ENCODE results near the gene ANAPC7.
"Not testable (repeated sequence)": the region's sequence is repeated elsewhere in the genome, so short reads cannot be mapped to it uniquely, and the experiment has no call there.

Gene ANAPC7

GRCh38 chr12:110403146-110403975 is at the start of gene ANAPC7:
TSS of gene ANAPC7 (minus strand) at chr12:110403708. CDS start at chr12:110403627, 81 bp downstream.
- peaks cover 35% of the 10 kb centered on the region for H3K36me3 ChIP-seq
- peak within 1 kb of the TSS; percentile 97 for H3K9ac ChIP-seq
- H3K27ac ChIP-seq, result peak within 1 kb of the TSS; percentile 99
- peaks cover 20% of the 10 kb centered on the region for H4K20me1 ChIP-seq
- H3K4me1 ChIP-seq, result peaks cover 19% of the 10 kb centered on the region
- no peak for TF ChIP-seq Cebpa-rat (IDR thresholded peaks at IDR 0.05)
- H3K4me3 ChIP-seq, result peak within 1 kb of the TSS; percentile 93
- peak within 1 kb of the TSS; percentile 92 for H3K4me2 ChIP-seq
- no peaks in the 10 kb centered on the region for H3K9me3 ChIP-seq
- H3K27me3 ChIP-seq, result no peaks in the 10 kb centered on the region

- TF ChIP-seq Cebpa-rat (IDR thresholded peaks at IDR 0.05), result no peak
- Histone ChIP-seq H3K36me3 (peaks cover 65% of the 10 kb centered on the region), H3K4me2 (no peak overlapping the region), H3K9me3 (no peaks in the 10 kb centered on the region), H3K9ac (no peak overlapping the region), H3K27me3 (no peaks in the 10 kb centered on the region), H3K4me1 (peaks cover 44% of the 10 kb centered on the region), H3K4me3 (no peak overlapping the region), H3K27ac (no peak overlapping the region), H4K20me1 (peaks cover 32% of the 10 kb centered on the region)
Observed at GRCh38 chr12:110451263-110451662, 47.8 kb upstream of the ANAPC7 start.

GRCh38 chr12:110449799-110450497 is 46.4 kb upstream of the ANAPC7 start, which contains the start of gene ARPC3:
TSS of gene ARPC3 (minus strand) at chr12:110450337. CDS start at chr12:110450260, 77 bp downstream.
- peaks cover 46% of the 10 kb centered on the region for H4K20me1 ChIP-seq
- peak within 1 kb of the TSS; percentile 97 for H3K9ac ChIP-seq
- H3K4me3 ChIP-seq, result peak within 1 kb of the TSS; percentile 86
- no peaks in the 10 kb centered on the region for H3K9me3 ChIP-seq
- peaks cover 31% of the 10 kb centered on the region for H3K4me1 ChIP-seq
- H3K27ac ChIP-seq, result peak within 1 kb of the TSS; percentile 98
- peaks cover 68% of the 10 kb centered on the region for H3K36me3 ChIP-seq
- no peaks in the 10 kb centered on the region for H3K27me3 ChIP-seq
- peak within 1 kb of the TSS; percentile 93 for H3K4me2 ChIP-seq
- TF ChIP-seq Cebpa-rat (IDR thresholded peaks at IDR 0.05), result no peak

- Histone ChIP-seq H3K27ac (no peak overlapping the region), H3K9ac (no peak overlapping the region), H4K20me1 (peaks cover 85% of the 10 kb centered on the region), H3K9me3 (no peaks in the 10 kb centered on the region), H3K4me1 (peaks cover 23% of the 10 kb centered on the region), H3K36me3 (peaks cover 89% of the 10 kb centered on the region), H3K27me3 (no peaks in the 10 kb centered on the region), H3K4me3 (no peak overlapping the region), H3K4me2 (no peak overlapping the region)
- TF ChIP-seq Cebpa-rat (IDR thresholded peaks at IDR 0.05), result no peak
Observed at GRCh38 chr12:110444455-110444854, 40.9 kb upstream of the ANAPC7 start.

- no peak overlapping the region for H3K9ac ChIP-seq
- H3K27me3 ChIP-seq, result no peaks in the 10 kb centered on the region
- H3K9me3 ChIP-seq, result no peaks in the 10 kb centered on the region
- no peaks in the 10 kb centered on the region for H3K4me1 ChIP-seq
- no peak overlapping the region for H3K27ac ChIP-seq
- H3K4me3 ChIP-seq, result no peak overlapping the region
- H3K36me3 ChIP-seq, result peaks cover 77% of the 10 kb centered on the region
- H4K20me1 ChIP-seq, result peaks cover 13% of the 10 kb centered on the region; the same call in 1 of the 2 replicates
- TF ChIP-seq Cebpa-rat (IDR thresholded peaks at IDR 0.05), result no peak
- no peak overlapping the region for H3K4me2 ChIP-seq
Observed at GRCh38 chr12:110436231-110436630, 32.7 kb upstream of the ANAPC7 start.

- peaks cover 35% of the 10 kb centered on the region for H3K36me3 ChIP-seq
- no peak overlapping the region; the same call in 1 of the 2 replicates for H3K9ac ChIP-seq
- H4K20me1 ChIP-seq, result no peaks in the 10 kb centered on the region
- peak overlapping the region; percentile 55; the same call in 1 of the 2 replicates for H3K4me2 ChIP-seq
- peak overlapping the region; percentile 66; the same call in 1 of the 2 replicates for H3K4me3 ChIP-seq
- no peaks in the 10 kb centered on the region for H3K27me3 ChIP-seq
- no peaks in the 10 kb centered on the region for H3K9me3 ChIP-seq
- no peak for TF ChIP-seq Cebpa-rat (IDR thresholded peaks at IDR 0.05)
- peaks cover 4% of the 10 kb centered on the region; the same call in 1 of the 2 replicates for H3K4me1 ChIP-seq
- no peak overlapping the region for H3K27ac ChIP-seq
Observed at GRCh38 chr12:110431957-110432587, 28.6 kb upstream of the ANAPC7 start.

GRCh38 chr12:110429676-110430075 is 26.2 kb upstream of the ANAPC7 start:
- H3K4me3 ChIP-seq, H4K20me1 ChIP-seq, H3K4me2 ChIP-seq, H3K4me1 ChIP-seq, H3K27me3 ChIP-seq, H3K27ac ChIP-seq, H3K9me3 ChIP-seq, H3K9ac ChIP-seq: not testable (repeated sequence)
- H3K36me3 ChIP-seq, result peaks cover 11% of the 10 kb centered on the region

GRCh38 chr12:110426406-110426805 is 22.9 kb upstream of the ANAPC7 start:
- Histone ChIP-seq H4K20me1 (no peaks in the 10 kb centered on the region), H3K4me1 (peaks cover 4% of the 10 kb centered on the region; the same call in 1 of the 2 replicates), H3K36me3 (no peaks in the 10 kb centered on the region), H3K4me2 (no peak overlapping the region), H3K9ac (no peak overlapping the region), H3K27me3 (no peaks in the 10 kb centered on the region), H3K4me3 (no peak overlapping the region), H3K27ac (no peak overlapping the region), H3K9me3 (no peaks in the 10 kb centered on the region)
- TF ChIP-seq Cebpa-rat (IDR thresholded peaks at IDR 0.05), result no peak

- Histone ChIP-seq H3K9me3 (no peaks in the 10 kb centered on the region), H3K4me2 (no peak overlapping the region), H3K27ac (no peak overlapping the region), H3K9ac (no peak overlapping the region), H4K20me1 (no peaks in the 10 kb centered on the region), H3K36me3 (no peaks in the 10 kb centered on the region), H3K4me1 (no peaks in the 10 kb centered on the region), H3K4me3 (no peak overlapping the region), H3K27me3 (no peaks in the 10 kb centered on the region)
- TF ChIP-seq Cebpa-rat (IDR thresholded peaks at IDR 0.05), result no peak
Observed at GRCh38 chr12:110424237-110424636, 20.7 kb upstream of the ANAPC7 start.

All from BLaER1 (cell line).